ENCODE results near the gene UNCX.
A peak's percentile ranks its signal among the peaks of the same experiment; 100 is the strongest.
"Not testable (repeated sequence)": the region's sequence is repeated elsewhere in the genome, so short reads cannot be mapped to it uniquely, and the experiment has no call there.

The UNCX gene

DNA sequence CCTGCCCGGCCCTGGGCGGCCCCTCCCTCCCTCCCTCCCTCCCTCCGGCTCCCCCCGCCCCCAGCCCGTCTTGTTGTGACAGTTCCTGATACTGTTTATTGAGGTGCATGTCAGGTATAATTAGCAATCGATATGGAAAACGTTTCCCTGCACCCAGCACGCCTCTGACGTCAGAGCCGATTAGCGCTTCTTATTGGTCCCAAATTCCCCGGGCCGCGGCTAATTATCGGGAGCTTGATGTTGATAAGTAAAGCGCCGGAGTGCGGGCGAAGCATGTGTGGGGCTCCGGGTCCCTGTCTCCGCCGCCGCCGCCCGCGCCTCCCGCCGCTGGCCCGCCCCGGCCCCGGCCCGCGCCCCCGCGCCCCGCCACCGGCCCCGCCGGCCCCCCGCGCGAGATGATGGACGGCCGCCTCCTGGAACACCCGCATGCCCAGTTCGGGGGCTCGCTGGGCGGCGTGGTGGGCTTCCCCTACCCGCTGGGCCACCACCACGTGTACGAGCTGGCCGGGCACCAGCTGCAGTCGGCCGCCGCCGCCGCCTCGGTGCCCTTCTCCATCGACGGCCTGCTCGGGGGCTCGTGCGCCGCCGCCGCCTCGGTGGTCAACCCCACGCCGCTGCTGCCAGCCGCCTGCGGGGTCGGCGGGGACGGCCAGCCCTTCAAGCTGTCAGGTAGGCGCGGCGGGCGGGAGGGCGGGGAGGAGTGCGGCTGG lies at the start of gene UNCX:
Gene UNCX (plus strand): TSS at position 250 of the 710 bp plus-strand sequence. CDS start 146 bp downstream, at position 396.
- no peak for DNase-seq (ENCODE audit: low read depth in 3 of 3, low spot score in 1 of 3)

DNA sequence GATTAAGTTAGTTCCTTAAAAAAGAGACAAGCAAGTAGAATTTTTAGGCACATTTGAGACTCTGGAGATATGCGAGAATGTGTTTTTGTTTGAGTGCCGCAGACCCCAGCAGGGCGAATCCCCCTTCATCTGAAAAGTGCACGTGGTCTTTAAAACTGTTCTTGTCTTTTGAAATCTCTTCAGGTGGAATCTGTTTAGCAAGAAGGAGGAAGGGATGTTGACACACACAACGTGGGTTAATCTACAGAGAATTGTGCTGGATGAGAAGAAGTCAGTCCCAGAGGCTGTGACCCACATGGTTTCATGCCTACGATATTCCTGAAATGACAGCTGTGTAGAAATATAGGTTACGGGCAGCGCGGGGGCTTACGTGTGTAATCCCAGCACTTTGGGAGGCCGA lies 45.5 kb upstream of the UNCX start:
- DNase-seq (ENCODE audit: low read depth in 3 of 3, low spot score in 1 of 3) = no peak

DNA sequence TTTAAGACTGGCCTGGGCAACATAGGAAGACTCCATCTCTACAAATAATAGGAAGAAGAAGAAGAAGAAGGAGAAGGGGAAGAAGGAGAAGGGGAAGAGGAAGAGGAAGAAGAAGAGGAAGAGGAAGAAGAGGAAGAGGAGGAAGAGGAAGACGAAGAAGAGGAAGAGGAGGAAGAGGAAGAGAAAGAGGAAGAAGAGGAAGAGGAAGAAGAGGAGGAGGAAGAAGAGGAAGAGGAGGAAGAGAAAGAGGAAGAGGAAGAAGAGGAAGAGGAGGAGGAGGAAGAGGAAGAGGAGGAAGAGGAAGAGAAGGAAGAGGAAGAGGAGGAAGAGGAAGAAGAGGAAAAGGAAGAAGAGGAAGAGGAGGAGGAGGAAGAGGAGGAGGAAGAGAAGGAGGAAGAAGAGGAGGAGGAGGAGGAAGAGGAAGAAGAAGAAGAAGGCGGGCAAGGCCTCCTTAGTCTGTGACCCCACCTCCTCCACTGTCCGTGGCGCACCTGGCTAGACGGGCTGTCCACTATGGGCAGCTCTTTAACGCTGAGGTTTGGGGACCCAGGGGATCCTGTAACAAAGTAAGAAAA lies 43.9 kb upstream of the UNCX start:
- no peak for DNase-seq (ENCODE audit: low read depth in 3 of 3, low spot score in 1 of 3)

DNA sequence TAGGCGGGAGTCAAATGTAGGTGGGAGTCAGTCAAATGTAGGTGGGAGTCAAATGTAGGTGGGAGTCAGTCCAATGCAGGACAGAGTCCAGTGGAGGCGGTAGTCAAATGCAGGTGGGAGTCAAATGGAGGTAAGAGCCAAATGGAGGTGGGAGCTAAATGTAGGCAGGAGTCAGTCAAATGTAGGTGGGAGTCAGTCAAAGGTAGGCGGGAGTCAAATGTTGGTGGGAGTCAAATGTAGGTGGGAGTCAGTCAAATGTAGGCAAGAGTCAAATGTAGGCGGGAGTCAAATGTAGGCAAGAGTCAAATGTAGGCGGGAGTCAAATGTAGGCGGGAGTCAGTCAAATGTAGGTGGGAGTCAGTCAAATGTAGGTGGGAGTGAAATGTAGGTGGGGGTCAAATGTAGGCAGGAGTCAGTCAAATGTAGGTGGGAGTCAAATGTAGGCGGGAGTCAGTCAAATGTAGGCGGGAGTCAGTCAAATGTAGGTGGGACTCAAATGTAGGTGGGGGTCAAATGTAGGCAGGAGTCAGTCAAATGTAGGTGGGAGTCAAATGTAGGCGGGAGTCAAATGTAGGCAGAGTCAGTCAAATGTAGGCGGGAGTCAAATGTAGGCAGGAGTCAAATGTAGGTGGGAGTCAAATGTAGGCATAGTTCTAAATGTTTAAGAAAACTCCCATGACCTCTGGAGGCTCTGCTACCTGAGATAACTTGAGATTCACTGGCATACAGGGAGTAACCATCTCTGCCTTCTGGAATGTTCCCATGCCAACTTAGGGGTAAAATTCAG lies 42.5 kb upstream of the UNCX start:
- no peak for DNase-seq (ENCODE audit: low read depth in 3 of 3, low spot score in 1 of 3)

DNA sequence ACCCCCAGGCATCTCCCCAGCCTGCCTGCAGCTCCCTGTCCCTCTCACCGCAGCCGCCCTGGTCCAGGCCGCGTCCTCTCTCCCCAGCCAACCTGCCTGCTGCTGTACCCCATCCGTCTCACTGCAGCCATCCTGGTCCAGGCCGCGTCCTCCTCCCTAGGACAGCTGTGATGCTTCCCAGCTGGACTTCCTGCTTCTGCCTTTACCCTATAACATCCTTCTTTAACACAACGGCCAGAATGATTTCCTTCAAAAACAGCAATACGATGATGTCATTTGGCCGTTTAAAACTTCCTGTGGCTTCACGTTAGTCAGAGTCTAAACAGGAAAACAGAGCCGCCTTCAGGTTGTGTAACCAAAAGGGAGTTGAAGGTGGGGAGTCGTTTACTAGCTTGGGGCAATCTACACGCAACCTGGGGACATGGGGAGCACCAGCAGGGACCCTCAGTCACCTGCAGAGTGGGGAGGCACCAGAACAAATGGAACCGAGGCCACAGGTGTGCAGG lies 40.4 kb upstream of the UNCX start:
- no peak for DNase-seq (ENCODE audit: low read depth in 3 of 3, low spot score in 1 of 3)

DNA sequence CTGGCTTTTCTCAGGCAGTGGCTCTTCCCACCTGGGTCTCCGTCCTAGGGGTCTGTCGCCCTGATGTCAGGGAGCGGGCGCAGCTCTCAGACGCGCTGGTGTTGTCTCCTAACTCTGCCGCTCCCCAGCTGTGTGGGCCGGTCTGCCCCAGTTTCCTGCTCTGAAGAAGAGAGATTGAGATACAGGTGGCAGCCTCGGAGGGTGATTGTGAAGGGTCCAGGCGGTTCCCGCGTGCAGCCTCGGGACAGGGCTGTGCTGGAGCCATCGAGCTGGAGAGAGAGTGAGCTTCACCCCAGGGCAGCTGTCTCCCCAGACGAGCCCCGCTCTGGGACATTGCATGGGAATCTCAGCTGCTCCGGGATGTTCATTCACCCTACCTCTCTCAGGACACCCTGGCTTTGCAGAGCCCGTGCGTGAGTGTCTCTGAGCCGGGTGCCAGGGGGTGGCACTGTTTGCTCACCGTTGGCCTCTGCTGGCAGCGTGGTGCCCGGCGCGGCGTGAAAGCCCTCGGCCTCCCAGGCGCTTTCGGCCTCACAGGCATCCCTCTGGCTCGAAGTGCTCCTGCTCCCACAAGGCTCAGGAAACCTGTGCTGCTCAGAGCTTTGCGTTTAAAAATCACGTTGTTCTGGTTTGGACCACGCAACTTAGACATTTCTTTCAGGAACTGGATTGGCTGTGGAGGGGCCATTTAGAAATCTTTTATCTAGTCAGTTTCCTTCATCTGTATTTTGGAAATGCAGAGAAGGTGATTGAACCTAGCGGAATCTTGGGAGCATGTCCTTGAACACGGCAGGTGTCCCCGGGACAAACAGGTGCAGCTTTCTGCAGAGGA lies 38.9 kb upstream of the UNCX start:
- DNase-seq (ENCODE audit: low read depth in 3 of 3, low spot score in 1 of 3) = peak in 1 of 3 donors; percentile 10

DNA sequence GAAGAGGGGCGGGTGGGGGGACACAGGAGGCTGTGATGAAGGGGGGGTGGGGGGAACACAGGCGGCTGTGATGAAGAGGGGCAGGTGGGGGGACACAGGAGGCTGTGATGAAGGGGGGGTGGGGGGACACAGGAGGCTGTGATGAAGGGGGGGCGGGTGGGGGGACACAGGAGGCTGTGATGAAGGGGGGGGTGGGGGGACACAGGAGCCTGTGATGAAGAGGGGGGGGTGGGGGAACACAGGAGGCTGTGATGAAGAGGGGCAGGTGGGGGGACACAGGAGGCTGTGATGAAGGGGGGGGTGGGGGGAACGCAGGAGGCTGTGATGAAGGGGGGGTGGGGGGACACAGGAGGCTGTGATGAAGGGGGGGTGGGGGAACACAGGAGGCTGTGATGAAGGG lies 36.2 kb upstream of the UNCX start:
- not testable (repeated sequence) for DNase-seq (ENCODE audit: low read depth in 3 of 3, low spot score in 1 of 3)

DNA sequence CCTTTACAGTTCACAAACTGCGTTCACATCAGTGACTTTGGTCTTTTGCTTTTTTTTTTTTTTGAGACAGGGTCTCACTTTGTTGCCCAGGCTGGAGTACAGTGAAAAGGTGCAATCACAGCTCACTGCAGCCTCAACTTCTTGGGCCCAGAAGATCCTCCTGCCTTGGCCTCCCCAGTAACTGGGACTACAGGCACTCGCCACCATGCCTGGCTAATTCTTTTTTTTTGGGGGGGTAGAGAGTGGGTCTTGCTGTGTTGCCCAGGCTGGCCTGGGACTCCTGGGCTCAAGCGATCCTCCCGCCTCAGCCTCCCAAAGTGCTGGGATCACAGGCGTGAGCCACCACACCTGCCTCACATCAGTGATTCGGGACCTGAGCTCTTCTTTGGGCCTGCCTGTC lies 35.7 kb upstream of the UNCX start:
- DNase-seq (ENCODE audit: low read depth in 3 of 3, low spot score in 1 of 3) = no peak

DNA sequence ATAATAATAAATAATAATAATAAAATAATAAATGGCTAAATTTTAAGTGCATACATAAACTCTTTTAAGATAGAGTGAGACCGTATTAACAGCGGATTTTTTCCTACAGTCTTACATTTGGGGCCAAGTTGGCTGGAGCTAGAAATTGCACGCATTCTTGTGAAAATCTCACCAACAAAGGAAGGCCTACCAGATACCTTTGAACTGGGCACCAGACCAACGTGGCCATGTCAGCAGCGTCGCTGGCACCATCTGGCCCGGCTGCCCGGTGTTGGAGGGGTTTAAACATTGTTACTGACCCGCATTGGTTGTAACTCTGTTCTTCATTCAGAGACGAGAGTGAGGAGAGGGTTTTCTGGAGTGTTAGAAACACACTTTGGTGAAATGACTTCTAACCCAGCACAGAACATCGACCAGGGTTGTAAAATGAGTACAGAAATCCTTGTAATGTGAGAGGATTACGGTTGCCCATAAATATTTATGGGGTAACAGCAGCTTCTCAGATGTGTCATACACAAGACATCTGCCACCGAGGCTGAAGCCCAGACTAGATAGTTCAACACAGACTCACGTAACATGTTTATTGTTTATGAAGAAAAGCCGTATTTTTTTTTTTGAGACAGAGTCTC lies 34.6 kb upstream of the UNCX start:
- no peak for DNase-seq (ENCODE audit: low read depth in 3 of 3, low spot score in 1 of 3)

DNA sequence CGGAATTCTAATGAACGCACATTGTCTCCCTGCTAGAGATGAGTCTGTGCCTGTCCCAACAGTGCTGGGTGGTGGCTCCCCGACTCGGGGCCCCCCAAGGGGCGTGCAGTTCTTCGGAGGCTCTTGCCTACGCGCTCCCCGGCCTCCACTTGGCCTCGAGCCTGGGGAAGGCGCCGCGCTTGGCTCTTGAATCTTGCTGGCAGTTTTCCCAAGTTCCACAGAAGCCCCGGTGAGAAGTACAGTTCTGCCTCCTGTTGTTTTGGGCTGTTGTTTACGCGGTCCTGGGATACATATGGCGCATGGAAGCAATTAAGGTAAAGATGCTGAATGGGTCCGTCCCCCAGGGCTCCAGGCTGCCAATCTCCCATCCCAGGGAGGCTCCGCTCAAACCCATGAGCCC lies 32.6 kb upstream of the UNCX start:
- DNase-seq (ENCODE audit: low read depth in 3 of 3, low spot score in 1 of 3) = no peak

DNA sequence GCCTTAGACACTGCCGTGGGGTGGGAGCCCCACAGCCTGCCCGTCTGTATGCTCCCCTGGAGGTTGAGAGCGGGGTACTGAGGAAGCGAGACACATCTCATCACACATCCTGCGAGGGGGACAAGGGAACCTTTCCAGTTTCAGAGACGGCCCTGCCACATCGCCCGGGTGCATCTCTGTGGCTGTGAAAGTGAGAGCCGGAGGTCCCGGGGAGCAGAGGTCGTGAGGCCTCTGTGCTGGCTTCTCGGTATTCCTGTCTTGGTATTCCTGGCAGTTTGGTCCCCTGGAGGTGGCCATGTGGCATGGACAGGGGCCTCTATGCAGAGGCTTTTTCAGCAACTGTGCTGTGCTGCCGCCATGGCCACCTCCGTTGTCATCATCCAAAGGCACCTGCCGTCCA lies 30.8 kb upstream of the UNCX start:
- DNase-seq (ENCODE audit: low read depth in 3 of 3, low spot score in 1 of 3) = no peak

DNA sequence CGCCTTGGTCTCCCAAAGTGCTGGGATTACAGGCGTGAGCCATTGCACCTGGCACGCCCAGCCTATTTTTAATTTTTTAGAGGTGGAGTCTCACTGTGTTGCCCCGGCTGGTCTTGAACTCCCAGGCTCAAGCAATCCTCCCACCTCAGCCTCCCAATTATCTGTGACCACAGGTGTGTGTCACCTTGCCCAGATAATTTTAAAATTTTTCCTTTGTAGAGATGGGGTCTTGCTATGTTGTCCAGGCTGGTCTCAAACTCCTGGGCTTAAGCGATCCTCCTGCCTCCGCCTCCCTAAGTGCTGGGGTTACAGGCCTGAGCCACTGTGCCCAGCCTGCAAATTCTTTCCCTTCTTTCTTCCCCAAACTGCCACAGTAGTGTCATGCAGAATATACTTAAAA lies 29.8 kb upstream of the UNCX start:
- not testable (repeated sequence) for DNase-seq (ENCODE audit: low read depth in 3 of 3, low spot score in 1 of 3)

DNA sequence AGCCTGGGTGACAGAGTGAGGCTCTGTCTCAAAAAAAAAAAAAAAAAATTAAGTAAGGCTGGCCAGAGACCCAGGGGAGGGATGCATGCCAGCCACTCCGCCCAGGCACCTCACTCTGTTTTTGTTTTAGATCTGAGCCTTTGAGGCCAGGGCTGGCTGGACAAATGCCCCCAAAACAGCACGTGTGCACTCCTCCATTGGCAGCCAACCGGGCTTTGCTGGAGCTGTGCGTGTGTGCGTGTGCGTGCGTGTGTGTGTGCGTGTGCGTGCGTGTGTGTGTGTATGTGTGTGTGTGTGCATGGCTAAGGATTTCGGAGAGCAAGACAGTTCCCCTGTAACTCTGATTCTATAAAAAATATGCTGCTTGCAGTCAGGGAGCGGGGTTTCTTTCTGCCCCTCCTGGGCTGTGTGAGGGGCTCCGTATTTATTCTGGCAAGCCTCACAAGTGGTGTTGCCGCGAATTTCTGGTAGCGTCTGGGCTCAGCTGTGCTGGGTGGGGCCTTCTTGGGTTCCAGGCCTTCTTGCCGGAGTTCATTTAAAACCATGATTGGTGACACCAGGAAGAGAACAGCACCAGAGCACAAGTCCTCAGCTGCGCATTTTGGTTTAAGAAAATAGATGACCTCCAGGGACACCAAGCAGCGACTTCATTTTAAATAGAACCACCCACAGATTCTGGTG lies 28.1 kb upstream of the UNCX start:
- DNase-seq (ENCODE audit: low read depth in 3 of 3, low spot score in 1 of 3) = no peak

DNA sequence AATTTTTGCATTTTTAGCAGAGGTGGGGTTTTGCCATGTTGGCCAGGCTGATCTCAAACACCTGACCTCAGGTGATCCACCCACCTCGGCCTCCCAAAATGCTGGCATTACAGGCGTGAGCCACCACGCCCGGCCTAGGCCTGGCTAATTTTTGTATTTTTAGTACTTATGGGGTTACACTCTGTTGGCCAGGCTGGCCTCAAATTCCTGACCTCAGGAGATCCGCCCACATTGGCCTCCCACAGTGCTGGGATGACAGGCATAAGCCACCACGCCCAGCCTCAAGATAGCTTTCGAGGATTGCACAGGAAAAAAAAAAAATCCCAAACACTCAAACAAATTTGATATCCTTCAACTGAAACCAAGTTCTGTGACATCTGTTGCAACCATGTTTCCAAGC lies 26.9 kb upstream of the UNCX start:
- not testable (repeated sequence) for DNase-seq (ENCODE audit: low read depth in 3 of 3, low spot score in 1 of 3)

DNA sequence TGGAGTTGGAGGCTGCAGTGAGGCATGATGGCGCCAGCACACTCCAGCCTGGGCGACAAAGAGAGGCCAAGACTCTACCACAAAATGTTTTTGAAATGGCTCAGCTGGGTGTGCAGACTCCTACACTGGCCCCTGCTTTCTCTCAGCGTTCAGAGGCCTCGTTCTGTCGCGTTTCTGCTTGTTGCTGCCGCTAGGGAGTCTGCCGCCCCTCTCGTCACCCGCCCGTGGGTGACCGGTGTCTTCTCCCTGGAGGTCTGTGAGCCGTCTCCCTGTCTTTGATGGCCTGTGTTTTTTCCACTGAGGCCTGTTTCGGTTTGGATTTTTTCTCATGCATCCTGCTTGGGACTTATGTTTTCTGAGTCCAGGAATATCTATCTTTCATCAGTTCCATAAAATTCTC lies 23.6 kb upstream of the UNCX start:
- no peak for DNase-seq (ENCODE audit: low read depth in 3 of 3, low spot score in 1 of 3)

DNA sequence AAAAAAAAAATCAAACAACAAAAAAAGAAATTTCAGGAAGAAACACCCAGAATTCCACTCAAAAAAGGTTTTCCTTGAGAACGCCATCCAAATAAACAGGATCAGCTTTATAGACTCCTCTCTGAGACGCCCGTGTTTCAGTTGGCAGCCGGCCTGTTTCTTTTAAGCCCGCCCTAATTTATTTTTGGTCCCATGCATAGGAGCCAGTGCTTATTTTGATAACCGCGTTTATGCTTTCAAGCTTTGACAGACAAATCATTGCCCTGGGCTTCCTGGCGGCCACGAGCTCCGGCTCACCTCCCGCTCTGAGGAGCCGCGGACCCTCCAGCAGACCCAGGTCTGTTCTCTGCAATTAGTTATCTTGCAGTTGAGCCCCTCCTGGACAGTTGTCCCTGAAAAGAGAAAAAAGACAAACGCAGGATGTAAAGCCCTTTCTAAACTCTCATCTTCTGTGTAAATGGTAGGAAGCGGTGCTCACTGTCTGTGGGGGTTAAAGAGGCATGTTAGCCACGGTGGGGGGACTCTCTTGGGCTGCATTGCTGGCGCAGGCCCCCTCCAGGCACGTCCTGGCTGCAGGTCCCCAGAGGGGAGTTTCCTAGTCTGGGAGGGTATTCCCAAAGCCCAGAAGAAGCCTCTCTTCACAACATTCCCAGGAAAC lies 22.2 kb upstream of the UNCX start:
- no peak for DNase-seq (ENCODE audit: low read depth in 3 of 3, low spot score in 1 of 3)

DNA sequence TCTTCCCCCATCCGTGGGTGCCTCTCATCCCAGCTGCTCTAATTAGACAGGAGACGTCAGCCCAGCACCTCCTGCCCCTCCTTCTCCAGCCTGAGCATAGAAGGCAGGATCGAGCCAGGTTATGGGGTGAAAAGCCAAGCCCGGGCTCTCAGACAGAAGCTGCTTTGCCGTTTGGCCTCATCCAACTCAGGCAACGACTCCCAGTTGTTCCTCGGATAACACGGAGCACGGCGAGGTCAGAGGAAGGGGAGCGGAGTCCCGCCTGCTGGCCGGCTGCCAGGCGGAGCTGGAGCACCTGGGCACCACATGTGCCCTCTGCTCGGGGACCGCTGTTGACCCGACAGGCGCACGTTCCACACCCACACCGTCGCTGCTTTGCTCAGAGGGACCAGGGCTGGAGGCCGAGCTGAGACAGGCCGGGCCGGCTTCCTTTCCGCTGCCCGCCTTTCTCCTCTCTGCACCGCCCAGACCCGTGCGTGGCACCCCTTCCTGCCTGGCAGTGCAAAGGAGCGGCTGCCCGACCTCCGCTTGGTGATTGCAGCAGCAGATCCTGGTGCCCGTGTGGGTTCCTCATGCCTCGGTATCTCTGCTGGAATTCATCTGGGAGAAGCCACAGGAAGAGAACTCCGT lies 21.6 kb upstream of the UNCX start:
- DNase-seq (ENCODE audit: low read depth in 3 of 3, low spot score in 1 of 3) = no peak

DNA sequence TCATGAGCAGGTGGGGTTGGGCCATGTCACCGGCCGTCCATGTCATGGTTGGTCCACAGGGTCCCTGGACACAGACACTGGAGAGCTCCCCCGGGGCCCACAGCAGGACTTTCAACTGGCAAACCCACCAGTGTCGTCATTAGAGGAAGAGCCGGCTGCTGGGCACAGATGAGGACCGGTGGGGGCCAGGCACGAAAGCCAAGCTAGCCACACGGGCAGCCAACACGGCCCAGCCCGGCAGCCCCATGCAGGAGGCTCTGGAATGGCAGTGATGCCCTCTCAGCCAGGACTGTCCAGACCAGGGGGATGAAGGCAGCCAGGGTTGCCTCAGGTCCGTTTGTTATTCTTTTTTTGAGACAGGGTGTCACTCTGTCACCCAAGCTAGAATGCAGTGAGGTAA lies 21.1 kb upstream of the UNCX start:
- no peak for DNase-seq (ENCODE audit: low read depth in 3 of 3, low spot score in 1 of 3)

DNA sequence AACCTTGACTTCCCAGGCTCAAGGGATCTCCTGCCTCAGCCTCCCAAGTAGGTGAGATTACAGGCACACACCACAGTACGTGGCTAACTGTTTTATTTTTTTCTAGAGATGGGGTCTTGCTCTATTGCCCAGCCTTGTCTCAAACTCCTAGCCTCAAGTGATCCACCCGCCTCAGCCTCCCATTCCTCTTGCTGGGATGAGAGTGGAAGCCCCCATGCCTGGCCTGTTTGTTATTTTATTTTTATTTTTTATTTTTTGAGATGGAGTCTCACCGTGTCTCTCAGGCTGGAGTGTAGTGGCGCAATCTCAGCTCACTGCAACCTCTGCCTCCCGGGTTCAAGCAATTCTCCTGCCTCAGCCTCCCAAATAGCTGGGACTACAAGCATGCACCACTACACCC lies 20.6 kb upstream of the UNCX start:
- DNase-seq (ENCODE audit: low read depth in 3 of 3, low spot score in 1 of 3) = not testable (repeated sequence)
